ENCODE results near the gene AMN1.
A peak's percentile ranks its signal among the peaks of the same experiment; 100 is the strongest.
"Not testable (repeated sequence)": the region's sequence is repeated elsewhere in the genome, so short reads cannot be mapped to it uniquely, and the experiment has no call there.

Gene AMN1

DNA sequence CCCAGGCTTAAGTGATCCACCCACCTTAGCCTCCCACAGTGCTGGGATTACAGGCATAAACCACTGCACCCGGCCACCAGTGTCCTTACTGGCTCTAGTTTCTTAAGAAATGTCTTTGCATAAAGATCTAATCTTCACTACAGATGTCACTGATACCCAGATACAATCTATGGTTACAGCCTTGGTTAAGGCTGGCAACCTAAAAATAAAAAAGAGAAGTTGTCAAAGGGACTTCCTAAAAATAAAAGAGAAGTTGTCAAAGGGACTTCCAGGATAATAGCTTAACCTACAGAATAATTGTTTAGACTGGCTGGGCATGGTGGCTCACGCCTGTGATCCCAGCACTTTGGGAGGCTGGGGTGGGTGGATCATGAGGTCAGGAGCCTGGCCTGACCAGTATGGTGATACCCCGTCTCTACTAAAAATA is 41.7 kb downstream of the AMN1 start:
- no peak for TF ChIP-seq ZFX (IDR thresholded peaks at IDR 0.05)
- TF ChIP-seq, protein P1, sequence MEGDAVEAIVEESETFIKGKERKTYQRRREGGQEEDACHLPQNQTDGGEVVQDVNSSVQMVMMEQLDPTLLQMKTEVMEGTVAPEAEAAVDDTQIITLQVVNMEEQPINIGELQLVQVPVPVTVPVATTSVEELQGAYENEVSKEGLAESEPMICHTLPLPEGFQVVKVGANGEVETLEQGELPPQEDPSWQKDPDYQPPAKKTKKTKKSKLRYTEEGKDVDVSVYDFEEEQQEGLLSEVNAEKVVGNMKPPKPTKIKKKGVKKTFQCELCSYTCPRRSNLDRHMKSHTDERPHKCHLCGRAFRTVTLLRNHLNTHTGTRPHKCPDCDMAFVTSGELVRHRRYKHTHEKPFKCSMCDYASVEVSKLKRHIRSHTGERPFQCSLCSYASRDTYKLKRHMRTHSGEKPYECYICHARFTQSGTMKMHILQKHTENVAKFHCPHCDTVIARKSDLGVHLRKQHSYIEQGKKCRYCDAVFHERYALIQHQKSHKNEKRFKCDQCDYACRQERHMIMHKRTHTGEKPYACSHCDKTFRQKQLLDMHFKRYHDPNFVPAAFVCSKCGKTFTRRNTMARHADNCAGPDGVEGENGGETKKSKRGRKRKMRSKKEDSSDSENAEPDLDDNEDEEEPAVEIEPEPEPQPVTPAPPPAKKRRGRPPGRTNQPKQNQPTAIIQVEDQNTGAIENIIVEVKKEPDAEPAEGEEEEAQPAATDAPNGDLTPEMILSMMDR (conservative IDR thresholded peaks at IDR 0.05) = no peak
- H3K27ac ChIP-seq = no peak overlapping the region

DNA sequence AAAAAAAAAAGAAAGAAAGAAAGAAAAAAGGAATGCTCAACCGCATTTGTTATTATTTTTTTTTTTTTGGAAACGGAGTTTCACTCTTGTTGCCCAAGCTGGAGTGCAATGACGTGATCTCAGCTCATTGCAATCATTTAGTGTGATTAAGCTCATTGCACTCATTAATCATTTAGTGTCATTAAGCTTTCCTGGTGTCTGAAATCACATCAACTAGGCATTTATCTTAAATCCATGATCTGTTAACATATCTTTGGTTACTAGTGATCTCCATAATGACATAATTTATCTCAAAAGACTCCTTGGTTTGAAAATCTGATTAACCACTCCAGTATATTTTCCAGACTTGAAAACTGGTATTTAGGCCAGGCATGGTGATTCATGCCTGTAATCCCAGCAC is 43.0 kb downstream of the AMN1 start:
- no peak for TF ChIP-seq ZFX (IDR thresholded peaks at IDR 0.05)
- TF ChIP-seq, protein P1 (conservative IDR thresholded peaks at IDR 0.05) = no peak
- H3K27ac ChIP-seq = no peak overlapping the region

DNA sequence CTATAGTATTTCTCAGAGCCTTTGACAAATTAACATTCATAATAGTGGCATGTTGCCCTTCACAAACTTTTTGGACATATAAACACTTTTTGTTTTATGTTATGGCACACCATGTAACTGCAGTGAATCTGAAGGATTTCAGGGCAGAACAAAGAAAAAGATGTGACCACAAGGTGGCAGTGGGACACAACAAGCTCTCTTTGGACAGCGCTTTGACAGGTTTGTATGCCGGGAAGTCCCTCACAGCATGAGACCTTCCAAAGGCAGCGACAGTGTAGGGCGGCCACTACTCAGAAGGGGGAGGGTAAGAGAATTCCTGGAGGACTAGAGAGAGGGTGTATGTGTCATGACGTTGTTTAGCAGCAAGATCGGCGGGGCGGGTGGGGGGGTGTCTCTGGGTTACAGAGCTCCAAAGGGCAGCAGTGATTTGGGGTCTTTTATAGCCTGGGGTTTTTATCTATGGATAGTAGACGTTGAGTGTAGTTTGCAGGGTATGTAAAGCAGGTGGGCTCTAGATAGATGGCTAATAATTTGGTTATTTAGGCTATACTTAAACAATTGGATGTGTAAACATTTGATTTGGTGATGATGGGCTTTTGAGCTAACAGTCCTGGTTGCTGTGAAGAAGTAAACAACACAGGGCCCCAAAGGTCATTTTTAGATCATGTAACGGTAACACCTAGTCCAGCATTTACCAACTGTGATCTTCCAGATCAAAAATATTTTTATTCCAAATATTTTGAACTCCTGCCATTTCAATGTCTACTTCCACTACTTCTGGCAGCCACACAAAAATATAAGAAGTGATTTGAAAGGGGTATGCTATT is 46.5 kb downstream of the AMN1 start:
- TF ChIP-seq ZFX (IDR thresholded peaks at IDR 0.05) = no peak
- TF ChIP-seq, protein P1 (conservative IDR thresholded peaks at IDR 0.05) = peak; percentile 92

DNA sequence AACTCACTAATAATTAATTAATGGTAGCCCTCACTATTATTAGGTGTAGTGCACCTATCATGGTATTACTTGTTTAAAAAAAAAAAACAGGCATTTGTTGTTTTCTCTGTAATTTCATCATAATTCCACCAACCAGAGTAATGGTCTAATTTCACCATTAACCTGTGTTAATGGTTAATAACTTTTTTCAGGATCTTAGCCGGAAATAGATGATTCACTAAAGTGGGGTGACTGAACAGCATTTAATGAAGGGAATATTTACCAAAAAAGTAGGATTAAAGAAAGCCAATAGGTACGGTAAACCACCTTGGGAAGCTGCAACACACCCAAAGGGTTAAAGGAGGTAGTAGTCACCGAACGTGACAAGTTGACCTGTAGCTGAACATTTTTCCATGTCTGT is 56.3 kb downstream of the AMN1 start:
- H3K27ac ChIP-seq = no peak overlapping the region
- TF ChIP-seq, protein P1 (conservative IDR thresholded peaks at IDR 0.05) = no peak
- TF ChIP-seq ZFX (IDR thresholded peaks at IDR 0.05) = no peak

More for the DNA sequence above, 46.5 kb downstream of the AMN1 start:
- H3K27ac ChIP-seq = no peak overlapping the region

DNA sequence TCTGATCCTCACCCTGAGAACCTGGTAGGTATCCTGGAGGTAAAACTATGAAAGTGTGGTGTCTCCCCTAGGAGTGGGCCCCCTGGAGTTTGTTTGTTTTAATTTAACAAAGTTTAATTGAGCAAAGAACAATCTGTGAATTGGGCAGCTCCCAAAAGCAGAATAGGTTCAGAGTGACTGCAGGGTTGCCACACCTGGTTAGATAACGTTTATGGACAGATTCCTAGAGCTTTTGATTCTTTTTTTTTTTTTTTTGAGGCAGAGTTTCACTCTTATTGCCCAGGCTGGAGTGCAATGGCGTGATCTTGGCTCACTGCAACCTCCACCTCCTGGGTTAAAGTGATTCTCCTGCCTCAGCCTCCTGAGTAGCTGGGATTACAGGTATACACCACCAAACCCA is 59.2 kb downstream of the AMN1 start:
- not testable (repeated sequence) for H3K27ac ChIP-seq

DNA sequence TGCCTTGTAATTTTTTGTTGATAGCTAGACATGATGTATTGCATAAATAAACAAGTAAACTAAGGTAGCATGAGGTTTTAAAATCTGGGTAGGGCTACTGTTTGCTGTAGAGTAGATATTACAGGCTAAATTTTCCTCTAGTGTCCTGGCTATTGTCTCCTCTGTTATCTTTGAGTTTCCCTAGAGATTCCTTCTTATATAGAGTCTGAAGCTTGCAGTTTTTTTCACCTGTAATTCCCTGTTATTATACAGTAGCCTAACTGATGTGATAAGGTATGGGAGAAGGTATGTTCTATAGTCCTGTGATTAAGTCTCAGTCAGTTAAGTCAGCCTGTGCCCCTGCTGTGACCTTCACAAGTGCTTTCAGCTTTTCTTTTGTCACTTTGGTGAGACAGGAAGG is 59.8 kb downstream of the AMN1 start:
- H3K27ac ChIP-seq = no peak overlapping the region
- TF ChIP-seq, protein P1 (conservative IDR thresholded peaks at IDR 0.05) = no peak
- no peak for TF ChIP-seq ZFX (IDR thresholded peaks at IDR 0.05)

DNA sequence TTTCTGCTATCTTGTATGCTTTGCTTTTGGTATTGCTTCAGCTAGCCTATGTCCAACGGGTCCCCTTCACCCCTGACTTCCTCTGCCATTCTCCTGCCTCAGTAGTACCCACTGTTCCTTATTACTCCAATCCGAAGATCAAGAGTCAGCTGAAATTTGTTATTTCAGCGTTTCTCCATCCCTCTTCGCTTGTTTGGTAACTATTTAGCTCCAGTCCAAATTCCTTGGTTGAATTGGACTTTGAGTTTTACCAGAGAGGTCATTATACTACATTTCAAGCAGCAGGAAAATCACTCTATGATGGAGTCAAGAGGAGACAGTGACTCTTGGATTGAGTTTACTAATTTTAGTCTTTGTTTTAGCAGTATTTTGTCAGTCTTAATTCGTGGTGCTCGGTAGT is 64.8 kb downstream of the AMN1 start:
- TF ChIP-seq, protein P1 (conservative IDR thresholded peaks at IDR 0.05) = no peak
- TF ChIP-seq ZFX (IDR thresholded peaks at IDR 0.05) = no peak
- no peak overlapping the region for H3K27ac ChIP-seq

DNA sequence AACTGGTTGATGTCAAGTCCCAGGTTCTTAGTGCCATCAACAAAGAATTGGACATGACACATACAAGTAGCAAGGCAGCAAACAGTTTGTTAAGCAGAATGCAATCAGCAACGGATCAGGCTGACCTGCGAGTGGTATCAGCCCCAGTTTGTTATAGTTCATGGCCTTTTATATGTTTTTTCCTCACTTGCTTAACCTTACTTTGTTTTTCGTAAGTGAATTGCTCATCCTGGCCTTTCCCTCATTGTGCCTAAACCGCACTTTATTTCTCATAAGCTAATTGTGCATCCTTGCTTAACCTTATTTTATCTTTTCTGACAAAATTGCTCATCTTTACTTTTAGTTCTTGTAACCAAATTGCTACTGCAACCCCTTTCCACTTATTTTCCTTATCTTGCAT is 65.2 kb downstream of the AMN1 start:
- TF ChIP-seq, protein P1 (conservative IDR thresholded peaks at IDR 0.05) = no peak
- TF ChIP-seq ZFX (IDR thresholded peaks at IDR 0.05) = no peak

More for the DNA sequence above, 65.2 kb downstream of the AMN1 start:
- H3K27ac ChIP-seq = no peak overlapping the region
